ENCODE data around the gene BROX.

The BROX gene

GRCh38 chr1:222777977-222778376, 65.6 kb downstream of the BROX start:
- no peak for DNase-seq (ENCODE audit: low spot score)

DNA sequence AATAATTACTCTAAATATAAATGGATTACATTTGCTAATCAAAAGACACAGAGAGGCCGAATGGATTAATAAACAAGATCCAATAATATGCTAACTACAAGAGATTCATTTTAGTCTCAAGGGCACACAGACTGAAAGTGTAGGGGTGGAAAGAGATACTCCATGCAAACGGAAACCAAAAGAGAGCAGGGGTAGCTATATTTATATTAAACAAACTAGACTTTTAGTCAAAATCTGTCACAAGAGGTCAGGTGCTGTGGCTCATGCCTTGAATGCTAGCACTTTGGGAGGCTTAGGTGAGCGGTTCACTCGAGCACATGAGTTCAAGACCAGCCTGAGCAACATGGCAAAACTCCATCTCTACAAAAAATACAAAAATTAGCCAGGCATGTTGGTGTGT, 68.9 kb downstream of the BROX start:
- no peak for DNase-seq (ENCODE audit: low spot score)

DNA sequence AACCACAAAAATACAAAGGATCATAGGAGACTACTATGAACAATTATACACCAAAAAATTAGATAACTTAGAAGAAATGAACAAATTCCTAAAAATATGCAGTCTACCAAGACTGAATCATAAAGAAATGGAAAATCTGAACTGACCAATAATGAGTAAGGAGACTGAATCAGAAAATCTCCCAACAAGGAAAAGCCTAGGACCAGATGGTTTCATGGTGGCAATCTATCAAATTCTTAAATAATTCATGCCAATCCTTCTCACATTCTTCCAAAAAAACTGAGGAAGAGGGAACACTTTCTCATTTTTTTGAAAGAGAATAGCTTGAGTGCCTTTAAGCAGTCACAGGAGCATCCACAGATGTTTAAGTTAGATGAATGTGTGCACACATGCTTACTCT, 70.7 kb downstream of the BROX start:
- DNase-seq (ENCODE audit: low spot score): no peak

GRCh38 chr1:222784371-222784770, 72.0 kb downstream of the BROX start:
- DNase-seq (ENCODE audit: low spot score): no peak
